GM12872 (cell line): ENCODE results near the gene CNN2.

Experiments
- CTCF ChIP-seq: IDR thresholded peaks from 3 replicates; pipeline ENCODE4 v1.5.1; 2011; ENCODE audit warnings: low read depth, mild to moderate bottlenecking, low read length, moderate library complexity; ENCODE audit not compliant: insufficient read depth

Gene CNN2

DNA sequence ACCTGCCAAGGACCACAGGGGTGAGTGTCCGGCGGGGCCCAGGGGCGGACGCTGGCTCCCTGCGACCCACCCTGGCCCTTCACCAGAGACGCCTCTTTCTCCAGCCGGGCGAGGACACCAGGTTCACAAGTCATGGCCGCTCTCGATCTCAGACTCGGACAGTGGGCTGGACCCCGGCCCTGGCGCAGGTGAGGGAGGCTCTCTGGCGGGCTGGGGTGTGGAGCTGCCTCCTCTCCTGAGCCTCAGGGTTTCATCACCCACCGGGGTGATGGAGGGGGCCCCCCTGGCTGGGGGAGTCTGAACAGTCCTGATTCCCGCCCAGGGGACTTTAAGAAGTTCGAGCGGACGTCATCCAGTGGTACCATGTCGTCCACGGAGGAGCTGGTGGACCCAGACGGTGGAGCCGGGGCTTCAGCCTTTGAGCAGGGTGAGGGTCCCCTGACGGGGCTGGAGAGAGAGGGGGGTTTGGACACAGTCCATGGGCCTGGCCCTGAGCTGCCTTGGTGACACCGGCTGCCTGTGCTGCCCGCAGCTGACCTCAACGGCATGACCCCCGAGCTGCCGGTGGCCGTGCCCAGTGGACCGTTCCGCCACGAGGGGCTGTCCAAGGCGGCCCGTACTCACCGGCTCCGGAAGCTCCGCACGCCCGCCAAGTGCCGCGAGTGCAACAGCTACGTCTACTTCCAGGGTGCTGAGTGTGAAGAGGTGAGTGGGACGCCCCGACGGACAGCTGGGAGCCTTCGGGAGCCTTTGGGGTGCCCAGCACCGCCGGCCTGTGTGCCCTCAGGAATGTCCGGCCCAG is 54.2 kb downstream of the CNN2 start:
- TF ChIP-seq CTCF = no peak

- no peak for TF ChIP-seq CTCF
Observed at GRCh38 chr19:1081301-1082164, 55.1 kb downstream of the CNN2 start.

DNA sequence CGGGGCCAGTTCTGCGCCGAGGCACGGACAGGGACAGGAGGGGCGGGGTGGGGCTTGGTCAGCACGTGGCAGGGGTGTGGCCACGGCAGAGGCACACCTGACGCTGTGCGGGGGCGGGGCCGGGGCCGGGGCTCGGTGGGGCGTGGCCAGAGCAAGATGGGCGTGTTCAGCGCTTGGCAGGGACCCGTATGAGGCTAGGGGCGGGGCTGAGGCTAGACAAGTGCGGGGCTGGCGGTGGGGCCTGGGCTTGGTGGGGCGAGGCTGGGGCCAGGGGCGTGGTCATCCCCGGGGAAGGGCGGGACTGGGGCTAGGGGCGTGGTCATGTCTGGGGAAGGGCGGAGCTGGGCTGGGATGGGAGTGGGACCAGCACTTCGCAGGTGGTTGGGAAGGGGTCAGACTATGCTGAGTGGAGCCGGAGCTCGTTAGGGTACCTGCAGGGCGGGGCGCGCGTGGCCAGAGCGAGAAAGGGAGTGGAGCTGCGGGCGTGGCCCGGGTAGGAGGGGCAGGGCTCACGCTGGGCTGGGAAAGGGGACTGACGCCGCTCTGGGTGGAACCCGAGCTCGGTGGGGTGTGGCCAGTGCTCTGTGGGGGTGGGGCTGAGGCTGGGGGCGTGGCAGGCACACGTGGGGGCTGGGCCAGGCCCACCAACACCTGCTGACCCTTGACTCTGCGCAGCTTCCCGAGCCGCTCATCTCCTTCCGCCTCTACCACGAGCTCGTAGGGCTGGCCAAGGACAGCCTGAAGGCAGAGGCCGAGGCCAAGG is 55.9 kb downstream of the CNN2 start:
- no peak for TF ChIP-seq CTCF

GRCh38 chr19:1082928-1083816 is 56.8 kb downstream of the CNN2 start:
- no peak for TF ChIP-seq CTCF

DNA sequence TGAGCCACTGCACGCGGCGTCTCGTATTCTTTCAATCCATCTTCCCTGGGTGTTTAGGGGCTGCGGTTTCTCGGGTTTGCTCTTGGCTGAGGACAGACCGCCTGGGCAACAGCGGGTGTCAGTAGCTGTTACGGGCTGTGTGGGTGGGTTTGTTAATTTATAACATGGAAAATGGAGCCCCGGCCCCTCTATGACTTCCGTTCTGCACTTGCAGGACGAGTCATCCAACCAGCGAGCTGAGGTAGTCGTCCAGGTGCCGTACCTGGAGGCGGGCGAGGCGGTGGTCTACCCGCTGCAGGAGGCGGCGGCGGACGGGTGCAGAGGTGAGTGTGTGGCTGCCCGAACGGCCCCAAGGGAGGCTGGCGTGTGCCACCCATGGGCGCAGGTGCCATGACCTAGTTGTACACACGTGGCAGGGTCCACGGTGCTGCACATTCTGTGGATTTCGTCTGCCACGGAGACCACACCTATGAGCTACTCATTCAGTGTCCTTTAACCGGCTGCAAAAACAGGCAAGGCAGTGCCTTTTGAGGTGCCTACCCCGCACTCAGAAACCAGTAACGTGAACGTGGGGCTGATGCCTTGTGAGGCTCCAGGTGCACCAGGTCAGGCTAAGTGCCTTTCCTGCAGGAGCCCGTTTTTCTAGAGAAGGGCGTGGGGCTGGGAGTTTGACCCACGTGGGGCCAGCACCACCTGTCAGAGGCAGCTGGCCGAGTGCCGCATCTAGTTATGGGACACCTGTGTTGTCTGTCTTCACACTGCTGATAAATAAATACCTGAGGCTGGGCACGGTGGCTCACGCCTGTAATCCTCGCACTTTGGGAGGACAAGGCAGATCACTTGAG is 57.8 kb downstream of the CNN2 start:
- no peak for TF ChIP-seq CTCF

DNA sequence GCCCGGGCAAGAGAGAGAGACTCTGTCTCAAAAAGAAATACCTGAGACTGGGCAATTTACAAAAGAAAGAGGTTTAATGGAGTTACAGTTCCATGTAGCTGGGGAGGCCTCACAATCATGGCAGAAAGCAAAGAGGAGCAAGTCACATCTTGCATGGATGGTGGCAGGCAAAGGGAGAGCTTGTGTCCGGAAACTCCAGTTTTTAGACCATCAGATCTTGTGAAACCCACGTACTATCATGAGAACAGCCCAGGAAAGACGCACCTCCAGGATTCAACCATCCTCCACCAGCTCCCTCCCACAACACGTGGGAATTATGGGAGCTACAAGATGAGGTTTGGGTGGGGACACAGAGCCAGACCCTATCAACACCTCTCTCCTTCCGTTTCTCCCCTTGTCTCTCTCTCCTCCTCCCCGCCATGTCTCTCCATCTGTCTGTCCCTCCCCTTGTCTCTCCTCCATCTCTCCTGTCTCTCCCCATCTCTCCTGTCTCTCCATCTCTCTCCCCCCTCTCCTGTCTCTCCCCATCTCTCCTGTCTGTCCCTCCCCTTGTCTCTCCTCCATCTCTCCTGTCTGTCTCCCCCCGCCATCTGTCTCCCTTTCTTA is 58.7 kb downstream of the CNN2 start:
- TF ChIP-seq CTCF = no peak
